GM08714 (cell line): ENCODE data around the gene NAA40.

ENCODE experiments used
- H3K4me3 ChIP-seq: fragments of 200-500 bp; sonication (Bioruptor generic); 2 replicates; pipeline ENCODE4 v1.5.1; 2014; ENCODE audit warnings: mild to moderate bottlenecking, low read length, inconsistent platforms
- ZNF274 ChIP-seq: IDR thresholded peaks from 2 replicates; pipeline ENCODE4 v1.6.1; 2012; ENCODE audit warnings: mild to moderate bottlenecking, low read depth, low read length

The NAA40 gene

DNA sequence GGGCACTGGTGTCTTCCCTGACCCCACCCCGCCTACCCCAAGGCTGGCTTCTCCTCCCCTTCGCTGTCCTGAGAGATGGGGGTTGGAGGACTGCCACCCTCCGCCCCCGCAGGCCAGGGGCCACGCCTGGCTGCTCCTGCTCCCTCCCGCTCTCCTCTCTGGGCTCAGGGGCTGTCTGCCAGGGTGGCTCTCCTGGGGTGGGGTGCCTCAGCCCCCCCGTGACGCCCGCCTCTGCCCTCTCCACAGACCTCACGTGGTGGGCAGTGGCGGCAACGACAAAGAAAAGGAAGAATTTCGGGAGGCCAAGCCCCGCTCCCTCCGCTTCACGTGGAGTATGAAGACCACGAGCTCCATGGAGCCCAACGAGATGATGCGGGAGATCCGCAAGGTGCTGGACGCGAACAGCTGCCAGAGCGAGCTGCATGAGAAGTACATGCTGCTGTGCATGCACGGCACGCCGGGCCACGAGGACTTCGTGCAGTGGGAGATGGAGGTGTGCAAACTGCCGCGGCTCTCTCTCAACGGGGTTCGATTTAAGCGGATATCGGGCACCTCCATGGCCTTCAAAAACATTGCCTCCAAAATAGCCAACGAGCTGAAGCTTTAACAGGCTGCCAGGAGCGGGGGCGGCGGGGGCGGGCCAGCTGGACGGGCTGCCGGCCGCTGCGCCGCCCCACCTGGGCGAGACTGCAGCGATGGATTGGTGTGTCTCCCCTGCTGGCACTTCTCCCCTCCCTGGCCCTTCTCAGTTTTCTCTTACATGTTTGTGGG, 30.0 kb upstream of the NAA40 start:
- H3K4me3 ChIP-seq, result no peak overlapping the region
- TF ChIP-seq ZNF274, result no peak

DNA sequence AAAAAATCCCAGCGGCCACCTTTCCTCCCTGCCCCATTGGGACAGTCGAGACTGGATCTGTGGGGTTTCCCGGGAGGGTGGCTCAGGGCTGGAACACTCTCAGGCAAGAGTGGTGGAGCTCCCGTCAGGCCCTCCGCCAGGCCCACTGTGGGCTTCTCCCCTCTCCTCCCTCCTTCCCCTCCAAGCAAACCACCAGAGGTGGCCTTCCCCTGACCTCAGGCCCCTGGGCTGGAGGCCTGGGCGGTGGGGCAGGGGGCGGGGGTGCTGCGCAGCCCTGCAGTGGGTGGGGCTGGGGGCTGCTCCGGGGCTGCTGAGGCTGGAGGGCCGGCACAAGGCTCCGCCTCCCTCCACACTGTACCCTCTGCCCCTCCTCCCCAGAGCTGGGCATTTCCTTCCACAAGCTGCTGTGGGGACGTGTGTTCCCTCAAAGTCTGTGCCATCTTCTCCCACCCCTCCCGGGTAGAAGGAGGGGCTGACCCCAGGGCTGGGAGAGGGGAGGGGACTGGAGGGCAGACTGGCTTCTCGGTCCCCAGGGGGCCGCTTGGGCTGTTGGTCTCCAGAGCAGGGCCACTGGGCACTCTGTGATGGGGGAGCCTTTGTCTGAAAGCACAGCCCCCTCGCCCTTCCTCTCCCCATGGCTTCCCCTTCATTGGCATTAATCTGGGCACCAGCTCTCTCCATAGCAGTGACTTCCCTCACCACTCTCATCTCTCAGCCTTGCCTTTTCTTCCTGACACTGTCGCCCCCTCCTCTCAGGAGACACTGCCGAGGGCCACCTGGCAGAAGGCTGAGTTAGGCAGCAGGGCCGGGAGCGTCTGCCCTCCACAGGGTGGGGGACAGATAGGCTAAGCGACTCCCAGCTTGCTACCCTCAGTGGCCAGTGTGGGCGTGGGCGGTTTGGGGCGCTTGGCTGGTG, 29.0 kb upstream of the NAA40 start:
- TF ChIP-seq ZNF274, result no peak

DNA sequence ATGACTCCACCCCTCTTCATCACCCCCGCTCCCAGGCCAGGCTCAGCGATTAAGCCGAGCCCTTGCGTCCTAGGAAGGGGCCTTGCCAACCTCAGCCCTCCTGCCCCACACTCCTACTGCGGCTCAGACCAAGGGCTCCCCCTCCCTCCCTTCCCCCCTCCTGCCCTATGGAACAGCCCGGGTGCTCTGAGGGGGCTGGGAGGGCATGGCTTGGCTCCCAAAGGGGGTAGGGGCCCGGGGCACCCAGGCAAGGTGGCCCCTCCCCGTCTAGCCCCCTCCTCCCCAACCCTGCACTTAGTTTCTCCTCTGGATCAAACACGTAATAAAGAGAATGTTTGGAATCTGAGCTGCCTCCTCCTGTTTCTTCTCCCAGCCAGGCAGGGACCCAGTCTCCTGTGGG, 28.1 kb upstream of the NAA40 start:
- no peak for TF ChIP-seq ZNF274
- H3K4me3 ChIP-seq, result no peak overlapping the region

More for the DNA sequence above, 29.0 kb upstream of the NAA40 start:
- H3K4me3 ChIP-seq, result no peak overlapping the region

DNA sequence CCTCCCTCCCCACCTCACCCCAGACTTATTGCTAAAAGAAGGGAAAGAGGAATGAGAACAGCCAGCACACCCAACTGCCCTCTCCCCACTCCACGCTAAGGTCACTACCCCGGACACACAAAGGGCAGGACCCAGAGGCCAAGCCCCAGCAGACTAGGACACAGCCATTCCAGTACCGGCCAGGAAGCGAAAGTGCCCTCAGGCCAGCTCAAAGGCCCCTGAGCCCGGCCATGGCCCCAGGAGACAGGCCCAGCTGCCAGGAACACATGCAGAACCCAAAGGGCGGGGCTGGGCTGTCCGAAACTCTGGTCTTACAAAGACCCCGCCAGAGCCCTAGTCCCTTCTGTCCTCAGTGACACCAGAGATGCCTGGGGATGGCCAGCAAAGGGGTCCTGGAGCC, 27.4 kb upstream of the NAA40 start:
- TF ChIP-seq ZNF274, result no peak
- H3K4me3 ChIP-seq, result no peak overlapping the region

DNA sequence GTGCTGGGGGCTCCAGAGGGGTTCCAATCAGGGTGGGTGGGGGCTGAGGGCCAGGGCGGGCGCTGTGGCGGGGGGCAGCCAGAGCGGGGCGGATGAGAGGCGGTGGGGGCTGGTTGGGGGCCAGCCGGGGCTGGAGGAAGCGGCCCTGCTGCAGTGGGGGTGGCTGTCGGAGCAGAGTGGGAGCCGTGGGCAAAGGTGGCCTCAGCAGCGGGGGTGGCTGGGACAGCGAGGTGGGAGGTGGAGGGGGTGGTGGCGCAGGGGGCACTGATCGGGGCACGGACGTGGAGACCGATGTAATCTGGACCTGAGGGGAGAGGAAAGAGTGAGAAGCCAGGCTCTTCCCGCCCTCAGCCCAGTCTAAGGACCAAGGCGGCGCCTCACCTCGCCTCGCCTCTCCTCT, 26.9 kb upstream of the NAA40 start:
- no peak overlapping the region for H3K4me3 ChIP-seq
- TF ChIP-seq ZNF274, result no peak

DNA sequence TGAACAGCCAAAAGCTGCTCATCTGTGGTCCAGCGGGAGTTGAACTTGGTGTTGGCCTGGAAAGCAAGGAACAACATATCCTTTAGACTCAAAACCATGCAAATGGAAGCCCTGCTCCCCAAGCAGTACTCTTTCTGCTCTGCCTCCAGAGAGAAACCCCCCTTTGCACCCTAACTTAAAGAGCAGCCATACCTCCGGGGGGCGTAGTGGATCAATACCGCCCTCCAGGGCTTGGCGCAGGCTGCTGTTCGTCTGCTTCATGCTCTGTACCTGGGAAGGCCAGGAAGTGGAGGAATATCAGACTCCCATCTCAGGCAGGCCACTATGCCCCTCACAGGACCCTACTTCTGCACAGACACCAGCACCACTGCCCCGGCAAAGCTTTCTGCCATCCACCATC, 26.1 kb upstream of the NAA40 start:
- TF ChIP-seq ZNF274, result no peak
- no peak overlapping the region for H3K4me3 ChIP-seq

DNA sequence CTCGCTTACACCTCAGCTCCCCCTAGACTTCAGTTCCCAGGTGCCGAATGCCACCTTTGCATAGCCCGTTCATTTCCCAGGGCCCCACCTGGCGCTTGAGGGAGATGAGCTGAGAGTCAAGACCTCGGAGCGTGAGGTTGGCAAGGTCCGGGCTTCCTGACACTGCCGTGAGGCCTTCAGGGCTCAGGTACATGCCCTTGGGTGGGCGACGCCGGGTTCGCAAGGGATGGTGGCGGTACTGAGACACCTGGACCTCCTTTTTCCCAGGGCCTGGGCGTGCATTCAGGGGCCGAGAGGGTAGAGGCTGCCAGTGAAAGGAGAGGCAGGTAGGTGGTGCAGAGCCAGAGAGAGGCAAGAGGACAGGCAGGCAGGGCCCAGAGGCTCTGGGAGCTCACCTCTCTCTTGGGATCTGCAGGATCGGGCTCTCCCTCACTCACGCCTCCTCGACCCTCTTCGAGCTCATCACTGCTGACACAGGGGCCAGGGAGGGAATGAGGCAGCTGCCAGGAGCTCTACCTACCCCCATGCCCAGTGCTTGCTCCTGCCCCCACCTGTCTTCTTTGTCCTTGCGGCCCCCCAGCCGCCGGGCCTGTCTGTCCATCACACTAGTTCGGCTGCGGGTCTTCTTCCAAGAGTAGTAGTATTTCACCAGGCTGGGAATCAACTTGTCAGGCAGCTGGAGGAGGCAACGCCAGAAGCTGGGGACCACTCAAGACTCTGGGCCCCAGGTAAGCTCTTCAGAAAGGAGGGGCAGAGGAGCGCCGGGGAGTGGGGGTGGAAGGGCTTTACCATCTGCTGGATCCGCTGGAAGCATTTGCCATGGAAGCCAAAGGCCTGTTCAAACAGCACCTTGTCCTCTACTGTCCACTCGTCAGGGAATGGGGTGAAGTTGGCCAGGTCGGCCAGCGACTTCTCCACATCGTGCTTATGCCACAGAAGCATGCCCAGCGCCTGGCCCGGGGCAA, 24.7 kb upstream of the NAA40 start:
- H3K4me3 ChIP-seq, result no peak overlapping the region
- TF ChIP-seq ZNF274, result no peak

DNA sequence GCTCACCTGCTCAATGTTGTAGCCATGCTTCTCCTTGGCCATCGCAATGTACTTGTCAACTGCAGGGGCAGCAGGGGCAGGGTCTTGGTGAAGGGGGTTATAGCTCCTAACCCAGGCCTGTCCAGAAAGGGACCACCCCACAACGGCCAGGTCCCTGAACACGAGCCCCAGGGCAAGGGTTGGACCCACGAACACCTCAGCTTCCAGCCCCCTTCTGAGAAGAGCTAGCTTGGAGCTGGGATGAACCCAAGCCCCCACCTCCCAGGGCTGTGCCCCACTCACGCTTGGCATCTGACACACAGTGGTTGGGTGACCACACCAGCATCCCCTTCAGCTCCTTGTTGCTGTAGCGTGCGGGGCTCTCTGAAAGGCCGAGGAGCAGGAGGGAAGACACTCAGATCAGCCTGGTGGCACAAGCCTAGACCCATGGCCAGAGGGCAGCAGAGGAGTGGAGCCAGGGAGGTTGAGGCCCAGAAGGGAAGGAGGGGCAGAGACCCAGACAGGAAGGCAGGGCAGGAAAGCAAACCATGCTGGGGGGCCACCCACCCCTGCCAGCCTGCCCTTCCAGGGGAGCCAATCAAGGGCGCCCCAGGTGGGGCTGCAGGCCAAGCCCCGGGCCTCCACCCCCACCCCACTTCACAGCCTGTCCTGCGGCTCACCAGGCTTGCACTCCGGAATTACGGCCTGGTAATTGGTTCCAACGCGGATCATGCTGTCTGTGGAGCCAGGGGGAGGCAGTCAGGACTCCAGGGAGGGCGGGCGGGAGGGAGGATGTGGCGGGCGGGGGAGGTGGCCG, 23.7 kb upstream of the NAA40 start:
- H3K4me3 ChIP-seq, result no peak overlapping the region
- no peak for TF ChIP-seq ZNF274

DNA sequence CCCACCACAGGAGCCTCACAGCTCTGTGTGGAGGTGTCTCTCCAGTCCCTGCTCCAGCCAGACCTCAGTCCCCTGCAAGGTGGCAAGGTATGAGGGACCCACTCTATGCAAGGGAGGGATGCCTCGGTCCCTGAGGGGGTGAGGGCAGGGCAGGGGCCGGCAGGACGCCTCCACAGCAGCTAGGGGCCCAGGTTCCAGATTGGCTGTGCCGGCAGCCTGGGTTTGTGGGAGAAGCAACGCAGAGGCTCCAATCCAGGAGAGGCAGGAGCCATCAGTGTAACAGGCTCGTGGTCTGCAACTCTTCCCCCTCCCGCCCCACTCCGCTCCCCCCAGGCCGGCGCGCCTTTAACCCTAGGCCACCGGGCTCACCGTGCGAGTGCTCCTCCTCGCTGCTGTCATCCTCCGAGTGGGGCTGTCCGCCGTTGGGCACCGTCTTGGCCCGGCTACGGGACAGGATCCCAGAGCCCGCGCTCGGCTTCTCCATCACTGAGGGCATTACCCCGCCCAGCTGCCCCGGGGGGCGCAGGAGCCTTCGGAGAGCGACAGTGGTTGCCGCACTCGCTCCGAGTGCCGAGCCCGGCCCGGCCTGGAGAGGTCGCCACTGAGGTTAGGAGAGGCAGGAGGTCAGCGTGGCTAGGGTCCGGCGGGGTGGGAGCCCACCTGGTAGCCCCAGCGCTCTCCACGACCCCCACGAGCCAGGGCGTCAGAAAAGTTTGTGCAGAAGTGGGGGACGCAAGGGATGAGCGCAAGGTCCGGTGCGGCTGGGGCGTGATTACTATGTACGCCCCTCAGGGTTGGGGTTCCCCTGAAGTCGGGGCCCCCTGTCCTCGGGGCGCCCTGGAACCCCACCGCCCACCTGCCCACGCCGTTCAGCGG, 22.6 kb upstream of the NAA40 start:
- TF ChIP-seq ZNF274, result no peak
- peak overlapping the region; percentile 57; the same call in 1 of the 2 replicates for H3K4me3 ChIP-seq

DNA sequence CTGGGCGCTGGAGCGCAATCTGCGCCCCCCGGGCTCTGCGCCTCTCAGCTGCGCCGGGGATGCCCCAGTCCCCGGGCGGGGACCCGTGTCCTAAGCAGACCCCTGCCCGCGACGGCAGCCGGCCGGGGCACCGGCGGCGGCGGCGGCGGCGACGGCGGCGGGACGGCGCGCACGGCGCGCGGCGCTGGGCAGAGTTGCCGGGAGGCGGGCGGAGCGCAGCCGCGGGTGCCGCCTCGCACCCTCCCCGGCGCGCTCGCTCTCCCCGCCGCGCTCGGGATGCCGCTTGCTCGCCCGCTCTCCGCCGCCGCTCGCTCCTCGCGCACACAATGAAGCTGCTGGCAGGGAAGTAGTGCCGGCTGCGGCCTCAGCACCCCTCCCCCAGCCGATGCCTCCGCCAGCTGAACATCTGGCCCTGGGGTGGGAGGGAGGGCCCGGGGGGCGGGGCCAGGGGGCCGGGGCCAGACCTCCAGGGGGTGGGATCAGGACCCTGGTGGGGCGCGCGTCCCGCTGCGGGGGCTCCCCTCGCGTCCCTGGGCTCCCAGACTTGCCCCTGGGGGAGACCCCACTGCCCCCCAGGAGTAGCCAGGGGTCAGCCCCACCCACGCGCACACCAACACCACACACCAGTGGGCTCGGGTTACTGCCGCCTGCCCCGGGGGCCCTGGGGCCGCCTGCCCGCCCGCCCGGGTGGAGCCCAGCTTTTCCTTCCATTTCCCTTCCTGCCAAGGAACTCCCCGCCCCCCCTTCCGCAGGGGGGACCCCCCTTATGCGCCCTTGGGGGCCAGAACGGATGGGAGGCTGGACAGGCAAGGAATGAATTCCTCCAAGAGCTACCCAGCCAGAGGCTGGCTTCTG, 21.7 kb upstream of the NAA40 start, which contains the start of gene RCOR2:
Gene RCOR2 (minus strand): TSS at position 328 of the 855 bp plus-strand sequence. CDS start 708 bp downstream, outside the sequence.
- TF ChIP-seq ZNF274, result no peak
- peak within 1 kb of the TSS; percentile 57; the same call in 1 of the 2 replicates for H3K4me3 ChIP-seq
